PC-3 (cell line): ENCODE measurements around the gene EGFL7.

ENCODE experiments used
- CTCF ChIP-seq: fragments of 300-600 bp; sonication (generic); conservative IDR thresholded peaks from 2 replicates; pipeline ENCODE4 v1.5.1; 2017; ENCODE audit warnings: antibody characterized with exemption, low read depth, mild to moderate bottlenecking, low read length
- EZH2 ChIP-seq: fragments of 300-600 bp; sonication (generic); IDR thresholded peaks from one replicate; pipeline ENCODE4 v1.6.1; 2017; ENCODE audit warnings: antibody characterized with exemption, mild to moderate bottlenecking, low read length; ENCODE audit not compliant: unreplicated experiment
- EZH2phosphoT487 ChIP-seq: fragments of 300-600 bp; sonication (generic); IDR thresholded peaks from 2 replicates; pipeline ENCODE4 v1.6.1; 2018; ENCODE audit warnings: mild to moderate bottlenecking, antibody characterized with exemption, low read length, borderline replicate concordance

- TF ChIP-seq CTCF = peak; percentile 81
- no peak for TF ChIP-seq EZH2
- TF ChIP-seq EZH2phosphoT487 = no peak
These were observed 17.9 kb upstream of the EGFL7 start for GRCh38 chr9:136644593-136645351.
